HS-5 (cell line): ENCODE data around the gene FOXO3.

Experiments
- DNase-seq: peaks from one replicate; pipeline ENCODE4 v3.0.0-alpha.2; 2012; ENCODE audit warnings: low read depth

FOXO3 gene

DNA sequence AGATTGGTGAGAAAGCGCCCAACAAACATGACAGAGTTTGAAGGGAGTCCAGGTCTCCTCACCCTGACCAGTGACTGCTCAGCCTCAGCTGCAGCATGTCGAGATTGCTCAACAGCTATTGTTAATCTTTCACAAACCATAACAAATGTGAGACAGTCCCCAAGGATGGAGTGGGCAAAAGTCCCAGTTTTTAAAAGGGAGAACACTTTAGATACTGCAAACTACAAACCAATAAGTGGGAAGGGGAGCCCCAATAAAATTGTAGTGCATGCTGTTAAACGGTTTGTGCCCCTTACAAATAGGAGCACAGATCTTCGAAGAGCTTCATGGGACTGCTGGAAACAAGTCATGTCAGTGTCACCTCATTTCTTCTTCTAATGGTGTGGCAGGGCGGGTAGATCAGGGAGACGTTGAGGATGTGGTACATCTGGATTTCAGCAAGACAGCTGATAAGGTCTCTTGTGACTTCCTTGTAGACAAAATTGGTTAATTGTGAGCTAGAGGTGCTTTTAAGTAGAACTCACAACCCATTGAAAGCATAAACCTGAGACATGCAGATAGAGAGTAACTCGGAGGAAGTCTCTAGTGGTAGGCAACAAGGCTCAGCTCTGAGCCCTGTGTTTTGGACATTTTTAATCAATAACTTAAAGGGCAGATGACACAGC lies 153.5 kb downstream of the FOXO3 start:
- DNase-seq, result no peak

DNA sequence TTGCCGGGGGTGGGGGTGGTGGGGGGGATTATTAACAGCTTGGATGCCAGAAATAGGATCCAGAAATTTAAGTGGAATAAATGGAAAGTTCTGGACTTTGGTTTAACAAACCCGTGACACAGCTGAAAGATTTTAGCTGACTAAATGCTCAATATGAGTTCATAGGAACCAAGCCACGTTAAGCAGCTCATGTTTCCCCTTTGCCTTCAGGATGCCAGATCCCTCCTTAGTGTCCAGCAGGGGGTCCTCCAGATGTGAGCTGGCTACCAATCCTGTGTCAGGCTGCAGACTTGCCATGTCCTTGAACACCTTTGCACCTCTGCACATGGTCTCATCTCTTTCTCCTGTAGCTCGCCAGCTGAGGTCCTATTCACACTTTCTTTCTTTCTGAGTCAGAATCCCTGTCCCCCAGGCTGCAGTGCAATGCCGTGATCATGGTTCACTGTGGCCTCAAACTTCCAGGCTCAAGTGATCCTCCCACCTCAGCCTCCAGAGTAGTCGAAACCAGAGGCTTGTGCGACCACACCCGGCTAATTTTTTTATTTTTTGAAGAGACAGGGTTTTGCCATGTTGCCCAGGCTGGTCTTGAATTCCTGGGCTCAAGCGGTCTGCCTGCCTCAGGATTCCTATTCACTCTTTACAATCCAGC lies 154.2 kb downstream of the FOXO3 start:
- no peak for DNase-seq

GRCh38 chr6:108715832-108716231 lies 155.1 kb downstream of the FOXO3 start:
- DNase-seq, result no peak

- no peak for DNase-seq
Observed at GRCh38 chr6:108716801-108717791, 156.4 kb downstream of the FOXO3 start.

DNA sequence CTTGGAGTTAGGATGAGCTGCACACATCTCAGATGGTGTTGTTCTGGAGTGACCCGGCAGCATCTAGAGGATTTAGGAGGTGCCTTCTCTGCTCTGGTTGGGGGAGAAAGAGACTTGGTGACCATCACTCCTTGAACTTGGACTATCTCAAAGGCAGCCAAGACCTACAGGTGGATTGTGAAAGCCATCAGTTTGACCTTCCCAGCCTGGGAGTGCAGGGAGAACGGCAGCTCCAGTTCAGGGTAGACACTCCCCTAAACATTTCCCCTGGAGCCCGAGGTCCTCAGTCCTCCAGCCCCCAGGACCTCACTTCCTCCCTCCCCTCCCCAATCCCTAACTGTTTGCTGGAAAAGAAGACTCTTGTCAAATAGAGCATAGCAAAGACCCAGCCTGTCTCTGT lies 158.8 kb downstream of the FOXO3 start:
- no peak for DNase-seq

DNA sequence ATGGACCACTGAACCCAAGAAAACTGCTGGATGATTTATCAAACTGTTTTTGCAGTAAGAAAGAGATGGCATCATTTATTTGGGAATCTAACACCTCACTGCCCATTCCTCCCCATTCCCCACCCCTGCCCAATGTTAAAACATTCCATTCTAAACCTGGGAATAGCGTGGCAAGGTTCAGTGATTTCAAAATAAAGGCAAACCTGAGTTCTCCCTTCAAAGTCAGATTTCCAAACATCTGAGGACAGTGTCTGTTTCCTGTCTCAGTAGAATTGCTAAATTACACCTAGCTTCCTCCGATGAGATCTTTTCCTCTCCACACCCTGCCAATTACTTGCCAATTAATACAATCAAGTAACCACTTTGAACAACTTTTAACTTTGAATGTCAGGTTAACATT lies 160.1 kb downstream of the FOXO3 start:
- no peak for DNase-seq

DNA sequence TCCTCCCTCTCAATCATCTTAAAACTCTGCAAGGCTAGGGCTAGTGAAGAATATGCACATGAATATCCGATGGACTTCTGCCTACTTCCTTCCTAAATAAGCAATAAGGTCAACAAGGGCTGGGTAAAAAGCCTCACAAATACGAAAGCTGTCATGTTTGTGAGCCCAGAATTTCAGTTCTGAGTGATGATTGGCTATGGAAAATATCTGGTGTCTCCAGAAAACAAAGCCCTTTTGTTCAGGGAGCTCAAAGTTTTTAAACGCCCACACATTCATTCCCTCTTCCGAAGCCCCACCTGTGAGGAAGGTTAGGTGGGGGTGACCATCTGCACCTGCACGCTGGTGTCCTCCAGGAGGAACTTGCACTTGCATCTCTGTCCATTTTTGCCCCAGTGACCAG lies 160.6 kb downstream of the FOXO3 start:
- DNase-seq, result no peak

GRCh38 chr6:108723594-108723993 lies 162.9 kb downstream of the FOXO3 start:
- DNase-seq, result no peak

DNA sequence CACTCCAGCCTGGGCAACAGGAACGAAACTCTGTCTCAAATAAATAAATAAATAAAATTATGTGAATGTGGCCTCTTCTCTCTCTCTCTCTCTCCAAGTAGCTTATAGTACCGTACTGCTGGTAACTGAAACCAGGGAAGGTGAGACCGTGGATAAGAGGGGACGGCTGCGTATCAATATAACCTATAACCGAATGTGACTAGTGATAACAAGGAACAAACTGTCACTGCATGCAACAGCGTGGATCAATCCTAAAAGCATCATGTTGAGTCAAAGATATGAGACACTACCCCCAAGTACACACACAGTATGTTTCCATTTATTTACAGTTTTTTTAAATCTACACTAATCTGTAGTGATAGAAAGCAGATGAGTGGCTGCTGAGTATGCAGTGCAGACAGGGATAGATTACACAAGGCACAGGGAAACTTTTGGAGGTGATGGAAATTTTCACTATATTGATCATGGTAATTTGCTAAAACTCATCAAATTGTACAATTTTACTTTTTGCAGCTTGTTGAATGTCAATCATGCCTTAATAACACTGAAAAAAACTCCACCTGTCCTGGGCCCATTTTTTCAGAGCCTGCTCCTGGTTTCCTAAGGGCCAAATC lies 166.1 kb downstream of the FOXO3 start:
- DNase-seq, result no peak

GRCh38 chr6:108727966-108728730 lies 167.4 kb downstream of the FOXO3 start:
- no peak for DNase-seq

- no peak for DNase-seq
Observed at GRCh38 chr6:108728826-108729225, 168.1 kb downstream of the FOXO3 start.

GRCh38 chr6:108730635-108731515 lies 170.2 kb downstream of the FOXO3 start:
- no peak for DNase-seq

DNA sequence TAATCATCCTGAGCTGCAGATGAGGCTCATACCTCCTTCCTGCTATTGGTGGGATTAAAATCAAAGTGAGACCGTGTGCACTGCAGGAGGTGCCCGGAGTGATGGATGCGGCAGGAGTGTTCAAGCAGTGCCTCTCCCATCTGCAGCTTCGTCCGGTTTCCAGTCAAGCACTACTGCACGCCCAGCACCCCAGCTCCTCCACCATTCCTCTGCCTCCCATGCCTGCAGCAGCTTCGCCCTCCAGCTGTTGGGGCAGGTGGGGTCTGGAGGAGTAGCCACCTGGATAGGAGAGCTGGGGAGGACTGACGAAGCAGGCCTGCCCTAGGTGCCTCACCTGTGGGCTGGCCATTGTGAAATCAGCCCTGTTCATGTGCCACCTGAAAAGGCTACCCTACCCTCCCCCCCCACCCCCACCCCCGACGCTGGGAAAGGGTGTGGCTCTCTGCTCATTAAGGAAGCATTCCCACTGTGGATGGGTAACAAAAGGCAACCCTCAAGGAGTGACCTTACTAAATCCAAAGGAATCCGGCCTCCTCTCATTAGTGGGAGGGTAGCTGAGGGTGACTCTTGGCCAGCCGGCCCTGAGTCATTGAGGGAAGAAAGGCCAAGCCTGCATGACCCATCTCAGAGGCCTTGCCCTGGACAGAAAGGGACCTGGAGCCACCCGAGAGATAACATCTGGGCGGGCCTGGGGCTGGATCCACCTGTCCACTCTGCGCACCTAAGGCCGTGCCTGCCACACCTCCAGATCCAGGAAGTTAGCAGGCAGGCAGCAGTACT lies 171.6 kb downstream of the FOXO3 start:
- DNase-seq, result peak; percentile 56

- DNase-seq, result no peak
Observed at GRCh38 chr6:108733051-108733450, 172.3 kb downstream of the FOXO3 start.

DNA sequence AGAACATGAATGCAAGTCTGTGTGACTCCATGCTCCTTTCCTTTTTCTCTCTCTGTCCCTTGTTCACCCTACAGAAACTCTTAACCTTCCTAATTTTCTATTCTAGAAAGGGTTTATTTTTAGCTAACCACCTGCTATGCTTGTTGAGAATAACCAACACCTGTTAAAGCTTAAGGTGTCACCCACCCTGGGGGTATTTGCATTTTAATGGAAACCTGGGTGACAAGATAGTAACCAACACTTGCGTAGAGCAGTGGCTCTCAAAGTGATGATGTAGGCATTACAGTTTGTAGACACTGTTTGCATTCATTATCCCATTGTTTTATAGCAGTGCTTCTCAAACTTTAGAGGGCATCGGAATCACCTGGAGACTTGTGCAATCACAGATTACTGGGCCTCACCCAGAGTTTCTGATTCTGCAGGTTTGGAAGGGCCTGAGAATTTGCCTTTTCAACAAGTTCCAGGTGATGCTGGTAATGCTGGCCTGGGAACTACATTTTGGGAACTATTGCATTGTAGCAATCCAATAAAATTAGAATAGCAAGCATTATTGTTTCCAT lies 173.1 kb downstream of the FOXO3 start:
- no peak for DNase-seq
